GM21526 (cell line): ENCODE results near the gene FBXL5.
A peak's percentile ranks its signal among the peaks of the same experiment; 100 is the strongest.
"Not testable (repeated sequence)": the region's sequence is repeated elsewhere in the genome, so short reads cannot be mapped to it uniquely, and the experiment has no call there.

Source experiments
- ATAC-seq: cut with Tn5 transposase; IDR thresholded peaks from one replicate; pipeline ENCODE4 v1.9.1; 2021; ENCODE audit warnings: moderate library complexity; ENCODE audit not compliant: unreplicated experiment, low FRiP score

The FBXL5 gene

GRCh38 chr4:15652191-15652590 lies 3.0 kb downstream of the FBXL5 start:
- no peak for ATAC-seq

GRCh38 chr4:15651676-15652075 lies 3.5 kb downstream of the FBXL5 start:
- ATAC-seq, result no peak

DNA sequence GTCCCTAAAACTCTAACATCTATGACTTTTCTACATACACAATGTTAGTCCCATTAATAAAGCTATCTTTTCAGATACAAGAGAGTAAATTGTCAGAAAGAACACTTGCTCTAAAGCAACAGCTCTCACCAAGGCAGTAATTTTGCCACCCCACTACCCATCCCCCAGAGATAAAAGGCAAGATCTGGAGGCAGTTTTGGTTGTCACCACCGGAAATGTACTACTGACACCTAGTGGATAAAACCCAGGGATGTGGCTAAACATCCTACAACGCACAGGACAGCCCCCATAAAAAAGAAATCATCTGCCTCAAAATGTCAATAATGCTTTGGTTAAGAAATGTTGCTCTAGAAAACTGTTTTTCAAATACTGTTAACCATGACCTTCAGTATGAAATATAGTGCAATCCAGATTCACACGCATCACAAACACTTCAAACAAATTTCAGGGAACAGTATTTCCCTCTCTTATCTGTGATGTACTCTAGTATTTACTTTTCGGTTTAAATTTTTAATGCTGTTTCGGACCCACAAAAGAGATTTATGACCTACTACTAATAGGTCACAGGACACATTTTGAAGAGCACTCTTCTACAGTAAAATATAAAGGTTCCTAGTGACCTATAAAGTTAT lies 5.1 kb downstream of the FBXL5 start:
- ATAC-seq, result peak; percentile 44

- peak; percentile 56 for ATAC-seq
Measured at GRCh38 chr4:15648600-15648999, 6.6 kb downstream of the FBXL5 start.

- ATAC-seq, result no peak
Measured at GRCh38 chr4:15638418-15638817, 16.7 kb downstream of the FBXL5 start.

DNA sequence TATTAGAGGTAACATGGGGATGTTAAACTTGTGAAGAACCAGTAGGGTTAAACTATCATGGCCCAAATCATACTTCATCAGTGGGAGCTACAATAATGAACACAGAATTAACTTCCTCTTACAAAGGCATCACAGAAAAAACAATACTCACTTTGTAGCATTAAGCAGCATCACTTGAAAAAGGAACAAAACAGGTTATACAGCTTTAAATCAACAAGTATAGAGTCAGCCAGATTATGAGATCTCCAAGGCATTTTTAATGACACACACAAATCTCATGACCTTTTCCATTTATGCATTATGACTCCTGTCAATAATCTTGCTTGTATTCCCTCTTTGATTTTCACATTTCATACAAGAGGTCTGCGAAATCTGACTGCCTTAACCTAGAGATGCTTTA lies 18.3 kb downstream of the FBXL5 start:
- no peak for ATAC-seq

- ATAC-seq, result not testable (repeated sequence)
Measured at GRCh38 chr4:15617407-15617806, 37.8 kb downstream of the FBXL5 start.

GRCh38 chr4:15614891-15615290 lies 40.3 kb downstream of the FBXL5 start:
- not testable (repeated sequence) for ATAC-seq

DNA sequence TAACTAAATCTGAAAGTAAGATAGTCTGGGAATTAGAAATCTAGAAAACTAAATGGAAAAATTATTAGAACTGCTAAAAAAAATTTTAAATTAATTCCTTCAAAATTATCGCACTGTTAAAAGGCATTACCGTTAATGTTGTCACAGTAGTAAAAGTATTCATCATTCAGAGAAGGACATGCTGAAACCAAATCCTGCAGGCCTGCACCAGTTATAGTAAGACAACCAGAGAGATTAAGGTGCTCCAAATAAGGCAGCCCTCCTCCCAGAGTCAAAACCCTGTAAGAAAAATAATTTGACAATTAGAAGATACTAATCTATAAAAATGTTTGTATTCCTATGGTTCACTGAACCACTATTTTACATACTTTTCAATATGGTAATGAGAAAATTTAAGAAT lies 43.0 kb downstream of the FBXL5 start:
- no peak for ATAC-seq

DNA sequence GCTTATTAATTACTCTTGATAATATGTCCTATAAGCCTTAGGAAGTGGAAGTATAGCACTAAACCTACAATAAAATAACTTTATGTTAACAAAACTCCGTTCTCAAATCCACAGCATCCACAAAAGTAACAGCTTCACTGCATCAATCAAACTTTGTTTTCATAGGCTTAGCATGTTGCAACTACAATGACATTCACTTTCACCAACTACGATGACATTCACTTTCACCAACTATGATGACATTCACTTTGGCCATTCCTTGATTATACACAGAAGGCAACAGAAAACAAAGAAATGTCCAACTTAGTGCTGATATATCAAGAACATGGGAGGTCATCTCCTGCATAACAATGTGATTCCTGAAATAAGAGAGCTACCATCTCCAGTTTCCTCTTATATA lies 44.3 kb downstream of the FBXL5 start:
- ATAC-seq, result no peak

GRCh38 chr4:15605537-15605936 lies 49.6 kb downstream of the FBXL5 start:
- no peak for ATAC-seq

GRCh38 chr4:15601862-15602261 lies 53.3 kb downstream of the FBXL5 start:
- no peak for ATAC-seq

DNA sequence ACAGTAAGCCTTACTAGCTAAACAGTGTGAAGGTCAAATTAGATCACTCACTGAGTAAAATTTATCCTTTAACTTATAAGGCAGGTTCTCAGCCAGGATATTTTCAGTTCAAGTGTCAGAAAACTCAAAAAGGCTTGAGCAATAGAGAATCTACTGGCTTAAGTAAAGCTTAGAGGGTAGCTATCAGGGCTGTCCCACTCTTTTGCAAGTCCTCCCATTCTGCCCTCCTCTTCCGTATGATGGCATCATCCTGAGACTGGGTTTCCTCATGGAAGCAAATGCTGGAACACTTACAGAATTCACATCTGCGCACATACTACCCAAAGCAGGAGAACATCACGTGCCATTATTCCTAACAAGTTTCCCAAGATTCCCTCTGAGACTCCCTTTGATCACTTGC lies 55.0 kb downstream of the FBXL5 start:
- no peak for ATAC-seq

GRCh38 chr4:15598644-15599043 lies 56.5 kb downstream of the FBXL5 start:
- no peak for ATAC-seq

- ATAC-seq, result no peak
Measured at GRCh38 chr4:15592799-15593198, 62.4 kb downstream of the FBXL5 start.

- no peak for ATAC-seq
Measured at GRCh38 chr4:15587649-15588048, 67.5 kb downstream of the FBXL5 start.

DNA sequence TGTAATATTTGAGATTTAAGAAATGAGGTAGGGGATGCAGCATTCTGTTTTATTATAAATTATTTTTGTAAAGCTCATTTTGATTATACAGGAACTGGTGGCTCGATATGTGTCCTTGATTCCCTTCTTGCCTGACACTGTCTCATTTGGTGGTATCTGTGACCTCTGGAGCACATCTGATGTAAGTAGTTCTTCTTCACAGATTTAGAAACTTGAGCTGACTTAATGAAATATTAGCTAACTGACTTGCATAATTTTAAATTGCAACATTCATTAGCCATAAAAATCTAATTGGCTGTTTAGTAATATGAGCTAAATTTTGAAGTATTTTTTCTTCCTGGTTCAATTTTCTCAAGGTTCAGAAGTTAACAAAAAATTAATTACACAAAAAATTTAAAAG lies 69.1 kb downstream of the FBXL5 start:
- ATAC-seq, result no peak

- ATAC-seq, result no peak
Measured at GRCh38 chr4:15585331-15585730, 69.8 kb downstream of the FBXL5 start.

DNA sequence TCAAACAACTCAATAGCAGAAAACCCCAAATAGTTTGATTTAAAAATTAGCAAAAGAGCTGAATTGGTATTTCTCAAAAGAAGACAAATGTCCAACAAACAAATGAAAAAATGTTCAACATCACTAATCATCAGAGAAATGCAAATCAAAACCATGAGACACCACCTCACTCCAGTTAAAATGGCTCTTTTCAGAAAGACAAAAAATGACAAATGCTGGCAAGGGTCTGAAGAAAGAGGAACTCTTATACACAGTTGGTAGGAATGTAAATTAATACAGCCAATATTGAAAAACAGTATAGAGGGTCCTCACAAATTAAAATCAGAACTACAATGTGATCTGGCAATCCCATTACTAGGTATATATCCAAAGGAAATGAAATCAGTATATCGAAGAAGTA lies 70.4 kb downstream of the FBXL5 start:
- no peak for ATAC-seq

- ATAC-seq, result no peak
Measured at GRCh38 chr4:15577508-15577907, 77.6 kb downstream of the FBXL5 start.

GRCh38 chr4:15575966-15576365 lies 79.2 kb downstream of the FBXL5 start:
- ATAC-seq, result no peak

DNA sequence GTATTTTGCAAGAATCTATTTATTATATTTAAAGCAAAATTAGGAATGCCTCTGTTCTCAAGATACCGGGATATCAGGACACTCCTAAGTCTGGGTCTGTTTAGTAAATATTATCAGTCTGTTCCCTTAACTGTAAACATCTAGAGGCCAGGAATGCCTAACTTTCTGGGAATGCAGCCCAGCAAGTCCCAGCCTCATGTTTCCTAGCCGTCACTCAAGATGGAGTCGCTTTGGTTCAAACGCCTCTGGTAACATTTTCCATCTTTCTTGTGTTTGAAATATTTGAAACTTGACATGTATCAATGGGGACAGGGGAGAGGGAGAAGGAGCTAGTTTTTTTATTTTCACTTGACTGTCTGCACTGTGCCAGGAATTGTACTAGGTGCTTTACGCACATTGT lies 85.4 kb downstream of the FBXL5 start:
- ATAC-seq, result no peak

- ATAC-seq, result no peak
Measured at GRCh38 chr4:15568821-15569220, 86.3 kb downstream of the FBXL5 start.
